Neural cell (in vitro differentiated cells): ENCODE measurements around the gene LINGO4. TPM values are rescaled to one million over a fixed set of nuclear protein-coding genes. Genes with fewer than 3 reads are reported as not detected.

Experiments
- H2AFZ ChIP-seq: fragments of 200-600, 300-800 bp; sonication (generic), shearing (Covaris generic); 2 replicates; pipeline ENCODE4 v1.6.0; 2014; ENCODE audit warnings: low read depth, mild to moderate bottlenecking, antibody characterized with exemption, low read length, moderate library complexity
- H3F3A ChIP-seq: fragments of 200-600 bp; shearing (Covaris generic); 2 replicates; pipeline ENCODE4 v1.6.1; 2016; ENCODE audit warnings: mild to moderate bottlenecking, moderate library complexity, mixed read lengths, antibody characterized with exemption, low read length; ENCODE audit not compliant: insufficient read depth, poor library complexity, severe bottlenecking
- H3K27ac ChIP-seq: fragments of 200-600, 300-800 bp; sonication (generic), shearing (Covaris generic); 2 replicates; pipeline ENCODE4 v1.5.1; 2014; ENCODE audit warnings: mild to moderate bottlenecking, low read length, moderate library complexity
- H3K27me3 ChIP-seq: fragments of 300-800, 200-600 bp; sonication (generic), shearing (Covaris generic); 2 replicates; pipeline ENCODE4 v1.6.0; 2014; ENCODE audit warnings: mild to moderate bottlenecking, low read depth, low read length, moderate library complexity; ENCODE audit not compliant: insufficient read depth
- H3K36me3 ChIP-seq: fragments of 300-800, 200-600 bp; sonication (generic), shearing (Covaris generic); 2 replicates; pipeline ENCODE4 v1.5.1; 2014; ENCODE audit warnings: mild to moderate bottlenecking, antibody characterized with exemption, low read length, moderate library complexity; ENCODE audit not compliant: insufficient read depth
- H3K4me2 ChIP-seq: fragments of 300-800, 200-600 bp; sonication (generic), shearing (Covaris generic); 2 replicates; pipeline ENCODE4 v1.6.0; 2014; ENCODE audit warnings: mild to moderate bottlenecking, low read length
- H3K4me3 ChIP-seq: fragments of 300-800, 200-600 bp; sonication (generic), shearing (Covaris generic); 2 replicates; pipeline ENCODE4 v1.5.1; 2014; ENCODE audit warnings: mild to moderate bottlenecking, low read length, moderate library complexity
- H3K79me2 ChIP-seq: fragments of 200-600 bp; shearing (Covaris generic); replicated peaks from 2 replicates; pipeline ENCODE4 v1.6.0; 2014; ENCODE audit warnings: mild to moderate bottlenecking, low read length, moderate library complexity; ENCODE audit not compliant: insufficient read depth
- H3K9ac ChIP-seq: fragments of 300-800, 200-600 bp; sonication (generic), shearing (Covaris generic); 2 replicates; pipeline ENCODE4 v1.6.1; 2016; ENCODE audit warnings: mild to moderate bottlenecking, low read length, mixed read lengths
- H3K9me2 ChIP-seq: fragments of 200-600 bp; shearing (Covaris generic); 2 replicates; pipeline ENCODE4 v1.6.1; 2016; ENCODE audit warnings: mild to moderate bottlenecking, low read length, mixed read lengths; ENCODE audit not compliant: insufficient read depth
- H3K9me3 ChIP-seq: fragments of 200-600, 300-800 bp; sonication (generic), shearing (Covaris generic); 2 replicates; pipeline ENCODE4 v1.6.1; 2016; ENCODE audit warnings: mild to moderate bottlenecking, mixed run types, low read length, moderate library complexity, mixed read lengths
- H4K20me1 ChIP-seq: fragments of 200-600 bp; shearing (Covaris generic); 2 replicates; pipeline ENCODE4 v1.6.1; 2016; ENCODE audit warnings: mild to moderate bottlenecking, mixed run types; ENCODE audit not compliant: insufficient read depth
- EP300 ChIP-seq: fragments of 450-650 bp; conservative IDR thresholded peaks from 2 replicates; pipeline ENCODE4 v1.6.1; 2014; ENCODE audit warnings: antibody characterized with exemption, mild to moderate bottlenecking, moderate library complexity; ENCODE audit not compliant: poor library complexity, severe bottlenecking
- EZH2 ChIP-seq: fragments of 200-600, 300-800 bp; shearing (Covaris generic), sonication (generic); IDR thresholded peaks from 2 replicates; pipeline ENCODE4 v1.6.1; 2014; ENCODE audit warnings: antibody characterized with exemption, low read length, borderline replicate concordance, mild to moderate bottlenecking; ENCODE audit not compliant: insufficient read depth, poor library complexity, severe bottlenecking
- MXI1 ChIP-seq: fragments of 450-650 bp; conservative IDR thresholded peaks from 2 replicates; pipeline ENCODE4 v1.6.1; 2014; ENCODE audit warnings: antibody characterized with exemption, mild to moderate bottlenecking; ENCODE audit not compliant: poor library complexity, severe bottlenecking
- POLR2AphosphoS5 ChIP-seq: IDR thresholded peaks from 2 replicates; pipeline ENCODE4 v1.6.1; 2012
- RAD21 ChIP-seq: fragments of 450-650 bp; conservative IDR thresholded peaks from 2 replicates; pipeline ENCODE4 v1.6.1; 2014; ENCODE audit warnings: antibody characterized with exemption, mild to moderate bottlenecking, moderate library complexity
- SMC3 ChIP-seq: fragments of 450-650 bp; conservative IDR thresholded peaks from 2 replicates; pipeline ENCODE4 v1.6.1; 2014; ENCODE audit warnings: antibody characterized with exemption, mild to moderate bottlenecking, moderate library complexity; ENCODE audit not compliant: poor library complexity
- TAF1 ChIP-seq: IDR thresholded peaks from 2 replicates; pipeline ENCODE4 v1.6.1; 2012; ENCODE audit warnings: low read depth
- polyA plus RNA-seq: library from polyadenylated mRNA; depleted of rRNA; stranded (reverse); fragments of >200 nt; gene quantifications from 2 replicates; pipeline ENCODE4 v1.2.3, GENCODE V29; 2014
- TF ChIP-seq, protein P1 (sequence below): IDR thresholded peaks from 2 replicates; pipeline ENCODE4 v1.6.1; 2012; ENCODE audit warnings: borderline replicate concordance
- TF ChIP-seq, protein P2 (sequence below): fragments of 450-650 bp; IDR thresholded peaks from 2 replicates; pipeline ENCODE4 v1.5.1; 2014; ENCODE audit warnings: antibody characterized with exemption, mild to moderate bottlenecking, moderate library complexity; ENCODE audit not compliant: poor library complexity, severe bottlenecking

LINGO4 gene
- polyA plus RNA-seq, 1 donor from 2014 or later = not detected

DNA sequence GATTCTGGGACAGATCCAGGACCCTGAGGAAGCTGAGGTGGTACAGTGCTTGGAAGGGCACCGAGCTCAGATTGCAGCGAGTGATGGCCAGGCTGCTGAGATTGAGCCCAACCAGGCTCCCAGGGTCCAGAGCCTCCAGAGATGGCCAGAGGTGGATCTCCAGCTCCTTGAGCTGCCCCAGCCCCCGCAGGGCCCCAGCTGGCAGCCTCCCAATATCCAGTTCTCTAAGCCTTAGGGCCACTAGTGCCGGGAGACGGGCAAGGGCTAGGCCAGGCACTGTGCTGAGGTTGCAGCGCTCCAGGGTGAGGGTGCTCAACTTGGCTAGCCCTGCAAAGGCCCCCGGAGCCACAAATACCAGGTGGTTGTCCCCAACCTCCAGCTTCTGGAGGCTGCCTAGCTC is 3.4 kb downstream of the LINGO4 start:
- H3K27ac ChIP-seq = no peak overlapping the region
- H3K4me3 ChIP-seq = no peak overlapping the region
- no peak overlapping the region for H3K9ac ChIP-seq
- no peaks in the 10 kb centered on the region for H3K79me2 ChIP-seq
- no peaks in the 10 kb centered on the region for H3F3A ChIP-seq
- H3K4me2 ChIP-seq = no peak overlapping the region
- H3K9me2 ChIP-seq = no peaks in the 10 kb centered on the region
- no peak for TF ChIP-seq MXI1
- no peak for TF ChIP-seq TAF1
- TF ChIP-seq, protein P1, sequence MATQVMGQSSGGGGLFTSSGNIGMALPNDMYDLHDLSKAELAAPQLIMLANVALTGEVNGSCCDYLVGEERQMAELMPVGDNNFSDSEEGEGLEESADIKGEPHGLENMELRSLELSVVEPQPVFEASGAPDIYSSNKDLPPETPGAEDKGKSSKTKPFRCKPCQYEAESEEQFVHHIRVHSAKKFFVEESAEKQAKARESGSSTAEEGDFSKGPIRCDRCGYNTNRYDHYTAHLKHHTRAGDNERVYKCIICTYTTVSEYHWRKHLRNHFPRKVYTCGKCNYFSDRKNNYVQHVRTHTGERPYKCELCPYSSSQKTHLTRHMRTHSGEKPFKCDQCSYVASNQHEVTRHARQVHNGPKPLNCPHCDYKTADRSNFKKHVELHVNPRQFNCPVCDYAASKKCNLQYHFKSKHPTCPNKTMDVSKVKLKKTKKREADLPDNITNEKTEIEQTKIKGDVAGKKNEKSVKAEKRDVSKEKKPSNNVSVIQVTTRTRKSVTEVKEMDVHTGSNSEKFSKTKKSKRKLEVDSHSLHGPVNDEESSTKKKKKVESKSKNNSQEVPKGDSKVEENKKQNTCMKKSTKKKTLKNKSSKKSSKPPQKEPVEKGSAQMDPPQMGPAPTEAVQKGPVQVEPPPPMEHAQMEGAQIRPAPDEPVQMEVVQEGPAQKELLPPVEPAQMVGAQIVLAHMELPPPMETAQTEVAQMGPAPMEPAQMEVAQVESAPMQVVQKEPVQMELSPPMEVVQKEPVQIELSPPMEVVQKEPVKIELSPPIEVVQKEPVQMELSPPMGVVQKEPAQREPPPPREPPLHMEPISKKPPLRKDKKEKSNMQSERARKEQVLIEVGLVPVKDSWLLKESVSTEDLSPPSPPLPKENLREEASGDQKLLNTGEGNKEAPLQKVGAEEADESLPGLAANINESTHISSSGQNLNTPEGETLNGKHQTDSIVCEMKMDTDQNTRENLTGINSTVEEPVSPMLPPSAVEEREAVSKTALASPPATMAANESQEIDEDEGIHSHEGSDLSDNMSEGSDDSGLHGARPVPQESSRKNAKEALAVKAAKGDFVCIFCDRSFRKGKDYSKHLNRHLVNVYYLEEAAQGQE = no peak
- no peak for TF ChIP-seq SMC3
- TF ChIP-seq EZH2 = no peak
- TF ChIP-seq RAD21 = no peak
- TF ChIP-seq EP300 = no peak
- TF ChIP-seq, protein P2, sequence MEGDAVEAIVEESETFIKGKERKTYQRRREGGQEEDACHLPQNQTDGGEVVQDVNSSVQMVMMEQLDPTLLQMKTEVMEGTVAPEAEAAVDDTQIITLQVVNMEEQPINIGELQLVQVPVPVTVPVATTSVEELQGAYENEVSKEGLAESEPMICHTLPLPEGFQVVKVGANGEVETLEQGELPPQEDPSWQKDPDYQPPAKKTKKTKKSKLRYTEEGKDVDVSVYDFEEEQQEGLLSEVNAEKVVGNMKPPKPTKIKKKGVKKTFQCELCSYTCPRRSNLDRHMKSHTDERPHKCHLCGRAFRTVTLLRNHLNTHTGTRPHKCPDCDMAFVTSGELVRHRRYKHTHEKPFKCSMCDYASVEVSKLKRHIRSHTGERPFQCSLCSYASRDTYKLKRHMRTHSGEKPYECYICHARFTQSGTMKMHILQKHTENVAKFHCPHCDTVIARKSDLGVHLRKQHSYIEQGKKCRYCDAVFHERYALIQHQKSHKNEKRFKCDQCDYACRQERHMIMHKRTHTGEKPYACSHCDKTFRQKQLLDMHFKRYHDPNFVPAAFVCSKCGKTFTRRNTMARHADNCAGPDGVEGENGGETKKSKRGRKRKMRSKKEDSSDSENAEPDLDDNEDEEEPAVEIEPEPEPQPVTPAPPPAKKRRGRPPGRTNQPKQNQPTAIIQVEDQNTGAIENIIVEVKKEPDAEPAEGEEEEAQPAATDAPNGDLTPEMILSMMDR = no peak
- no peak for TF ChIP-seq POLR2AphosphoS5
- H3K9me3 ChIP-seq = no peaks in the 10 kb centered on the region
- no peaks in the 10 kb centered on the region for H4K20me1 ChIP-seq
- no peak overlapping the region for H2AFZ ChIP-seq
- H3K36me3 ChIP-seq = no peaks in the 10 kb centered on the region
- H3K27me3 ChIP-seq = no peaks in the 10 kb centered on the region

DNA sequence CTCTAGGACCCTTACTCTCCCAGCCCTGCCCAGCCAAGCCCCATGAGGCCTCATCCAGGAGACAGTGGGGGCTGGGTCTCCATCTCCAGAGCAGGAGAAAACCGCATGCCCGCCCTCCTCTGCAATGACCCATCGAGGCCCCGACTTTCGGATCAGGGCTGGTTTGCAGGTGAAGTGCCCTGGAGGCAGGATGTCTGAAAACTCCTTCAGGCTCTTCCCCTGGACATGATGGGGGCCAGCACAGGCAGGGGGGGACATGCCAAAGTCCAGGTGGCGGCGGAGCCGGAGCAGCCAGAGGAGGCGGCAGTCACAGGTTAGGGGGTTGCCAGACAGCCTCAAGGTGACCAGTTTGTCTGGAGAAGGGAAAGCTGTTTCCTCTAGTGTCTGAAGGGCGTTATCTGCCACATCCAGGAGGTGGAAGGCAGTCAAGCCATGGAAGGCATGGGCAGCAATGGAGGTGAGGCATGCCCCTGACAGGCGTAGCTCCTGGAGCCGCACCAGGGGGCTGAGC is 3.9 kb downstream of the LINGO4 start:
- no peak overlapping the region for H3K4me2 ChIP-seq
- TF ChIP-seq, protein P2 = no peak
- TF ChIP-seq EP300 (no peak), SMC3 (no peak), EZH2 (no peak), POLR2AphosphoS5 (no peak), TAF1 (no peak), MXI1 (no peak)
- TF ChIP-seq, protein P1 = no peak
- H3K9me2 ChIP-seq = no peaks in the 10 kb centered on the region
- H3K9ac ChIP-seq = no peak overlapping the region
- H2AFZ ChIP-seq = no peak overlapping the region
- H3K79me2 ChIP-seq = no peaks in the 10 kb centered on the region
- no peak overlapping the region for H3K27ac ChIP-seq
- H4K20me1 ChIP-seq = no peaks in the 10 kb centered on the region
- no peaks in the 10 kb centered on the region for H3K36me3 ChIP-seq
- H3K27me3 ChIP-seq = no peaks in the 10 kb centered on the region
- H3K9me3 ChIP-seq = no peaks in the 10 kb centered on the region
- no peaks in the 10 kb centered on the region for H3F3A ChIP-seq
- no peak overlapping the region for H3K4me3 ChIP-seq
